H1 (cell line): ENCODE data around the gene SSBP3. TPM values are rescaled to one million over a fixed set of nuclear protein-coding genes. Genes with fewer than 3 reads are reported as not detected.

Experiments
- CTCF ChIA-PET: fragments of 300-600 bp; sonication (Branson Sonifier 250); formaldehyde crosslinking; loops from one replicate; lab custom pipeline; 2021; ENCODE audit not compliant: partially characterized antibody; lab: Charles Lee
- POLR2A ChIA-PET: fragments of 300-600 bp; sonication (Branson Sonifier 250); formaldehyde crosslinking; loops from one replicate; lab custom pipeline; 2021; ENCODE audit warnings: inconsistent platforms; ENCODE audit not compliant: partially characterized antibody; lab: Charles Lee
- DNase-seq, 2 experiments: peaks; one replicate each; pipeline versions ENCODE4 v3.0.0 to v3.0.0-alpha.2; 2010 to 2022; ENCODE audit warnings: low spot score in 2 of 2, low read depth in 1 of 2, mixed read lengths in 1 of 2
- FAIRE-seq: peaks from 2 replicates; lab custom pipeline; 2011; peaks lifted over from hg19 to GRCh38; lab: Jason Lieb, UNC
- H2AFZ ChIP-seq: 2 replicates; pipeline ENCODE4 v1.8.1; 2012; ENCODE audit warnings: low read length, inconsistent platforms
- H2AK5ac ChIP-seq: 2 replicates; pipeline ENCODE4 v1.6.1; 2013; ENCODE audit warnings: low read depth, low read length
- H2BK120ac ChIP-seq: replicated peaks from 2 replicates; pipeline ENCODE3; 2013; ENCODE audit warnings: low read depth, low read length, inconsistent platforms
- H2BK12ac ChIP-seq: 2 replicates; pipeline ENCODE4 v1.6.1; 2013; ENCODE audit warnings: low read depth, low read length
- H2BK15ac ChIP-seq: 2 replicates; pipeline ENCODE4 v1.6.1; 2013; ENCODE audit warnings: low read length
- H2BK20ac ChIP-seq: 2 replicates; pipeline ENCODE4 v1.6.1; 2013; ENCODE audit warnings: low read length
- H2BK5ac ChIP-seq: 2 replicates; pipeline ENCODE4 v1.6.1; 2013; ENCODE audit warnings: low read depth, low read length
- H3K14ac ChIP-seq: 2 replicates; pipeline ENCODE4 v1.6.1; 2013; ENCODE audit warnings: inconsistent platforms; ENCODE audit not compliant: insufficient read length
- H3K18ac ChIP-seq: 2 replicates; pipeline ENCODE4 v1.6.1; 2013; ENCODE audit warnings: low read length; ENCODE audit errors: extremely low read depth
- H3K23ac ChIP-seq: 2 replicates; pipeline ENCODE4 v1.6.1; 2013; ENCODE audit warnings: inconsistent platforms; ENCODE audit not compliant: insufficient read length
- H3K23me2 ChIP-seq: 2 replicates; pipeline ENCODE4 v1.6.1; 2013; ENCODE audit warnings: low read depth, low read length
- H3K27ac ChIP-seq: 2 replicates; pipeline ENCODE4 v1.6.1; 2011; ENCODE audit warnings: low read depth, low read length, inconsistent platforms
- H3K27me3 ChIP-seq, 4 experiments: replicated peaks in 1 of 4; 1 replicate in 1 of 4; 2 replicates in 3 of 4; pipeline versions ENCODE4 v1.6.1 to v1.8.1; 2011 to 2013; ENCODE audit warnings: low read length in 3 of 4, mild to moderate bottlenecking in 3 of 4, inconsistent platforms in 2 of 4, mixed read lengths in 2 of 4, moderate library complexity in 1 of 4; ENCODE audit not compliant: control insufficient read depth in 3 of 4, insufficient read depth in 3 of 4; ENCODE audit errors: extremely low read depth in 1 of 4
- H3K36me3 ChIP-seq, 4 experiments: 2 replicates each; pipeline versions ENCODE4 v1.6.1 to v1.8.1; 2011 to 2013; ENCODE audit warnings: mild to moderate bottlenecking in 4 of 4, low read length in 3 of 4, moderate library complexity in 2 of 4, control low read depth in 1 of 4, inconsistent platforms in 1 of 4; ENCODE audit not compliant: insufficient read depth in 4 of 4, control insufficient read depth in 2 of 4
- H3K4ac ChIP-seq: replicated peaks from 2 replicates; pipeline ENCODE3; 2013; ENCODE audit warnings: low read length, low read depth, mixed read lengths, inconsistent platforms; ENCODE audit not compliant: insufficient read length
- H3K4me1 ChIP-seq, 4 experiments: replicated peaks in 1 of 4; 1 replicate in 1 of 4; 2 replicates in 3 of 4; pipeline versions ENCODE4 v1.6.1 to v1.8.1; 2011 to 2013; ENCODE audit warnings: low read length in 3 of 4, inconsistent platforms in 2 of 4, mixed read lengths in 1 of 4; ENCODE audit not compliant: insufficient read depth in 4 of 4, control insufficient read depth in 3 of 4
- H3K4me2 ChIP-seq, 2 experiments: 2 replicates each; pipeline versions ENCODE4 v1.6.1 to v1.8.1; 2011 to 2013; ENCODE audit warnings: low read depth in 2 of 2, low read length in 2 of 2, control low read depth in 1 of 2, inconsistent platforms in 1 of 2, mild to moderate bottlenecking in 1 of 2; ENCODE audit not compliant: insufficient read depth in 1 of 2
- H3K4me3 ChIP-seq, 4 experiments: fragments of 200-600, 300-600 bp in 1 of 4; sonication (generic), shearing (Covaris generic), sonication (Bioruptor Twin) in 1 of 4; 2 replicates each; pipeline versions ENCODE4 v1.5.1 to v1.8.1; 2011 to 2016; ENCODE audit warnings: low read length in 4 of 4, low read depth in 3 of 4, control low read depth in 2 of 4, inconsistent platforms in 2 of 4, mild to moderate bottlenecking in 2 of 4, mixed read lengths in 1 of 4, moderate library complexity in 1 of 4; ENCODE audit not compliant: insufficient read depth in 2 of 4; ENCODE audit errors: extremely low read depth in 1 of 4
- H3K56ac ChIP-seq: replicated peaks from 2 replicates; pipeline ENCODE3; 2013; ENCODE audit warnings: low read depth, mild to moderate bottlenecking, mixed read lengths, low read length, inconsistent platforms; ENCODE audit not compliant: insufficient read length
- H3K79me1 ChIP-seq: 2 replicates; pipeline ENCODE4 v1.6.1; 2013; ENCODE audit warnings: low read depth, low read length, control low read depth
- H3K79me2 ChIP-seq, 2 experiments: 2 replicates each; pipeline versions ENCODE4 v1.6.1 to v1.8.1; 2012 to 2013; ENCODE audit warnings: low read length in 2 of 2, mild to moderate bottlenecking in 2 of 2, inconsistent platforms in 1 of 2; ENCODE audit not compliant: insufficient read depth in 2 of 2, control insufficient read depth in 1 of 2
- H3K9ac ChIP-seq, 4 experiments: replicated peaks in 1 of 4; 1 replicate in 1 of 4; 2 replicates in 3 of 4; pipeline versions ENCODE4 v1.6.1 to v1.8.1; 2011 to 2013; ENCODE audit warnings: low read depth in 3 of 4, low read length in 3 of 4, control low read depth in 2 of 4, mild to moderate bottlenecking in 2 of 4, moderate library complexity in 2 of 4, inconsistent platforms in 1 of 4; ENCODE audit errors: extremely low read depth in 1 of 4
- H3K9me3 ChIP-seq, 2 experiments: 2 replicates each; pipeline versions ENCODE4 v1.6.1 to v1.8.1; 2012 to 2013; ENCODE audit warnings: mild to moderate bottlenecking in 2 of 2, moderate library complexity in 2 of 2, control low read depth in 1 of 2, inconsistent platforms in 1 of 2, low read depth in 1 of 2, low read length in 1 of 2, mixed read lengths in 1 of 2; ENCODE audit not compliant: insufficient read depth in 2 of 2
- H4K20me1 ChIP-seq, 2 experiments: replicated peaks in 1 of 2; 2 replicates each; pipeline versions ENCODE3 to v1.8.1; 2011 to 2013; ENCODE audit warnings: inconsistent platforms in 2 of 2, low read length in 2 of 2, mild to moderate bottlenecking in 1 of 2; ENCODE audit not compliant: insufficient read depth in 2 of 2, control insufficient read depth in 1 of 2
- H4K5ac ChIP-seq: 2 replicates; pipeline ENCODE4 v1.6.1; 2013; ENCODE audit warnings: low read length, low read depth, mixed read lengths, inconsistent platforms; ENCODE audit not compliant: insufficient read length
- H4K8ac ChIP-seq: 2 replicates; pipeline ENCODE4 v1.8.0; 2013; ENCODE audit warnings: mild to moderate bottlenecking, moderate library complexity, low read length, inconsistent platforms; ENCODE audit not compliant: insufficient read depth; ENCODE audit errors: extremely low read depth
- H4K91ac ChIP-seq: replicated peaks from 2 replicates; pipeline ENCODE3; 2013; ENCODE audit warnings: low read length, mixed read lengths, inconsistent platforms; ENCODE audit not compliant: insufficient read length
- CREB1 ChIP-seq: IDR thresholded peaks from 2 replicates; pipeline ENCODE4 v1.6.1; 2012; ENCODE audit warnings: inconsistent platforms
- CTBP2 ChIP-seq: IDR thresholded peaks from 2 replicates; pipeline ENCODE4 v1.7.0; 2011; ENCODE audit warnings: borderline replicate concordance, mild to moderate bottlenecking, moderate library complexity, mixed read lengths, low read length; ENCODE audit not compliant: insufficient read depth, insufficient read length
- NANOG ChIP-seq: IDR thresholded peaks from 2 replicates; pipeline ENCODE4 v1.6.1; 2011; ENCODE audit warnings: low read length, low read depth, mild to moderate bottlenecking, inconsistent platforms; ENCODE audit not compliant: insufficient read depth, poor library complexity, severe bottlenecking
- POLR2AphosphoS5 ChIP-seq: IDR thresholded peaks from 2 replicates; pipeline ENCODE4 v1.6.1; 2011; ENCODE audit warnings: low read depth, low read length
- RAD21 ChIP-seq, 2 experiments: IDR thresholded peaks in 1 of 2; conservative IDR thresholded peaks in 1 of 2; 2 replicates each; pipeline ENCODE4 v1.6.1; 2011; ENCODE audit warnings: low read depth in 2 of 2, low read length in 2 of 2, improper control_type of control experiment in 1 of 2, inconsistent platforms in 1 of 2, mild to moderate bottlenecking in 1 of 2, moderate library complexity in 1 of 2
- TBP ChIP-seq: IDR thresholded peaks from 2 replicates; pipeline ENCODE4 v1.6.1; 2011; ENCODE audit warnings: low read depth, low read length, improper control_type of control experiment
- YY1 ChIP-seq: IDR thresholded peaks from 2 replicates; pipeline ENCODE4 v1.6.1; 2011; ENCODE audit warnings: low read depth, mild to moderate bottlenecking, low read length
- WGBS, 2 experiments: shearing (Covaris generic) in 1 of 2; methylation state at CpG; one replicate each; pipeline versions ENCODE4 v1.1.6 to v1.1.7; 2013 to 2015; ENCODE audit warnings: low lambda C conversion rate in 2 of 2, mixed read lengths in 2 of 2, inconsistent platforms in 1 of 2, low coverage in 1 of 2, missing lambda C conversion rate in 1 of 2; ENCODE audit not compliant: insufficient replicate concordance in 2 of 2, insufficient coverage in 1 of 2, insufficient read length in 1 of 2; ENCODE audit errors: extremely low coverage in 1 of 2, missing lambda C conversion rate in 1 of 2; 5-methylcytosine and 5-hydroxymethylcytosine counted together
- polyA plus RNA-seq, 7 experiments: library from polyadenylated mRNA; depleted of rRNA in 3 of 7; stranded (reverse) in 5 of 7; unstranded in 2 of 7; fragments of >200 nt in 5 of 7; fragments of 200-250 nt in 2 of 7; gene quantifications; 1 replicate in 5 of 7; 2 replicates in 1 of 7; 4 replicates in 1 of 7; pipeline versions ENCODE4 v1.2.1 to v1.2.3, GENCODE V29; 2011 to 2013; ENCODE audit warnings: missing spikeins in 2 of 7, mixed read lengths in 2 of 7
- total RNA-seq: library from RNA; stranded (reverse); fragmentation: NEBNext Ultra II Directional; extraction: Animal tissue kit (Norgen Biotek cat#: 25700); gene quantifications from 2 replicates; pipeline ENCODE4 v1.2.1, GENCODE V29; 2021

The SSBP3 gene
- total and polyA plus RNA-seq, 2 of the 8 experiments (the other 6 are each of a cell fraction or from before 2014, with no cell fraction given) = 99.7 to 133 TPM

DNA sequence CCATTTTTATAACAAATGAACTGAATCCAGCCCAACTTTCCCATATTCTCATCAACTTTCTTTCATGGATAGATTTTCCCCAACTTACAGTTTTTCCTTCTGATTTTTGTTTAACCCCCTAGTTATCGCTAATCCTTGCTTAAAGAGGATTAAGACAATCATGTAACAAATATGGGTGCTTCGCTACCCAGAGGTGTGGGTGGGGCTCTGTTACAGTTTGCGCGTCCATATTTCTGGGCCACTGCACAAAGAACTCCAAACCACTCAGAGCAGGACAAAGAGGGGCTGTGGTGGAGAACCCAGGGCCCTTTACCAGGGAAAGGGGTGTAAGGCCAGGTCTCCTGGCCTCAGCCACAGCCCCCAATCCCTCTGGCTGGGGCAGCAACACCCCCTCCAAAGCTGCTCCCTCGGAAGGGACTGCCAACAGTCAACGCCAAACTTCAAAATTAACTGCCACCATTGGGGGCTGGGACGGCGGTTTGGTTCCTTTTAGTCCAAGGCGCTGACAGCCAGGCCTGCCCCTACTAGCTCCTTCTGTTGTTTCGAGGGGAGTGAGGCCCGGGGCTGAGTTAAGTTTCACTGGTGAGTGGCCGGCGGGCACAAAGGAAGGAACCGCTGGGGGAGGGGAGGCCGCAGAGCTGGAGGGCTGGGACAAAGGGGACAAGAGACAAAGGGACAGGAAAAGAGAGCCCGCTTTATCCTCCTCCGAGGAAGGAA lies 27.9 kb downstream of the SSBP3 start:
- Histone ChIP-seq H3K4me2 (peak overlapping the region; percentile 49 to 53; a peak in 3 of 4 replicates), H3K18ac (peak overlapping the region; percentile 86), H3K14ac (no peak overlapping the region), H2BK120ac (peak overlapping the region; percentile 82), H3K79me1 (peaks cover 34% of the 10 kb centered on the region), H2AK5ac (peak overlapping the region; percentile 84; the same call in 1 of the 2 replicates), H3K27ac (peak overlapping the region; percentile 73), H2AFZ (no peak overlapping the region), H3K23me2 (0 out of 2 replicates have a peak, but pooled peaks cover 6% of the 10 kb centered on the region), H2BK20ac (peak overlapping the region; percentile 72; the same call in 1 of the 2 replicates), H2BK12ac (peak overlapping the region; percentile 99), H3K4me3 (peak overlapping the region in 1 of 4 experiments; percentile 28; a peak in 2 of 8 replicates), H3K79me2 (peaks cover 11 to 83% of the 10 kb centered on the region in 2 experiments), H3K4me1 (peaks cover 37 to 63% (median 57%) of the 10 kb centered on the region in 4 experiments)
- WGBS, 2 experiments = 38% methylated on average over 16 of the region's 17 CpGs; no CpG with 5 or more reads in 1 of the 2 experiments
- POLR2A ChIA-PET = interaction anchor here (1.0 to 2.0 kb wide), 11 partner anchors 10 to 72 kb away, joined by 3 to 11 read pairs (median 5); partner anchors contain the start of gene SSBP3
- TF ChIP-seq RAD21 (IDR thresholded peaks at IDR 0.05 in 1 of 2, conservative IDR thresholded peaks at IDR 0.05 in 1 of 2; ENCODE audit: low read depth in 2 of 2, low read length in 2 of 2) (peak in 1 of 2 experiments; percentile 4; a peak in 1 of 4 replicates), CTBP2 (peak; percentile 53), YY1 (0 out of 2 replicates have a peak, but pooled peaks have one; percentile 56), NANOG (no peak), CREB1 (no peak), POLR2AphosphoS5 (0 out of 2 replicates have a peak, but pooled peaks have one; percentile 22), TBP (peak; percentile 17; the same call in 1 of the 2 replicates)
- TF ChIP-seq, all 59 proteins: peak for 5
- no peaks in the 10 kb centered on the region for H3K27me3 ChIP-seq
- peak overlapping the region in 3 of 4 experiments; percentile 23 to 54 (median 53); a peak in 3 of 7 replicates for H3K9ac ChIP-seq
- FAIRE-seq = peak; percentile 7
- DNase-seq = peak; percentile 23 to 76
- peaks cover 12 to 25% of the 10 kb centered on the region in 2 experiments for H4K20me1 ChIP-seq
- peaks cover 0 to 2% (median 0%) of the 10 kb centered on the region in 4 experiments; a peak in 2 of 8 replicates for H3K36me3 ChIP-seq
- H4K8ac ChIP-seq = peak overlapping the region; percentile 90
- peak overlapping the region; percentile 46 for H3K4ac ChIP-seq
- peak overlapping the region; percentile 63; the same call in 1 of the 2 replicates for H2BK15ac ChIP-seq
- CTCF ChIA-PET = interaction anchor here (0.7 to 1.6 kb wide), 6 partner anchors 18 to 85 kb away, joined by 3 to 4 read pairs (median 3); no protein-coding TSS in a partner anchor
- no peaks in the 10 kb centered on the region for H3K9me3 ChIP-seq
- no peak overlapping the region for H3K23ac ChIP-seq
- H4K91ac ChIP-seq = peak overlapping the region; percentile 96
- H3K56ac ChIP-seq = peak overlapping the region; percentile 32
- H4K5ac ChIP-seq = peak overlapping the region; percentile 59
- peak overlapping the region; percentile 98 for H2BK5ac ChIP-seq
